Keratinocyte (primary cell): ENCODE results near the gene CREM.

Experiments used
- CTCF ChIP-seq, 3 experiments: IDR thresholded peaks in 1 of 3; conservative IDR thresholded peaks in 1 of 3; optimal IDR thresholded peaks in 1 of 3; 2 replicates in 2 of 3; 3 replicates in 1 of 3; pipeline versions ENCODE3 to v1.5.1; 2011; ENCODE audit warnings: low read length in 3 of 3, mild to moderate bottlenecking in 3 of 3, moderate library complexity in 2 of 3, control low read depth in 1 of 3, inconsistent platforms in 1 of 3; ENCODE audit not compliant: insufficient read depth in 2 of 3; ENCODE audit errors: extremely low read depth in 1 of 3
- EZH2 ChIP-seq: IDR thresholded peaks from one replicate; pipeline ENCODE4 v1.6.1; 2012; ENCODE audit warnings: inconsistent platforms, mild to moderate bottlenecking, low read length, moderate library complexity

GRCh38 chr10:35172146-35172545, 45.5 kb downstream of the CREM start:
- TF ChIP-seq EZH2 (no peak), CTCF (optimal IDR thresholded peaks at IDR 0.05 in 1 of 3, IDR thresholded peaks at IDR 0.05 in 1 of 3, conservative IDR thresholded peaks at IDR 0.05 in 1 of 3; ENCODE audit: extremely low read depth in 1 of 3, insufficient read depth in 2 of 3, low read length in 3 of 3) (no peak)
